ENCODE data around the gene LRRC47.
"Not testable (repeated sequence)": the region's sequence is repeated elsewhere in the genome, so short reads cannot be mapped to it uniquely, and the experiment has no call there.

LRRC47 gene

GRCh38 chr1:3814771-3815561 is 18.7 kb upstream of the LRRC47 start:
- no peak for DNase-seq

- no peak for DNase-seq
These were observed 17.8 kb upstream of the LRRC47 start for GRCh38 chr1:3814065-3814464.

- DNase-seq: no peak
These were observed 15.3 kb upstream of the LRRC47 start for GRCh38 chr1:3811595-3811911.

GRCh38 chr1:3810149-3810761 is 14.0 kb upstream of the LRRC47 start:
- DNase-seq: not testable (repeated sequence)

GRCh38 chr1:3809680-3810079 is 13.4 kb upstream of the LRRC47 start:
- DNase-seq: no peak

- DNase-seq: no peak
These were observed 11.5 kb upstream of the LRRC47 start for GRCh38 chr1:3807769-3808168.

GRCh38 chr1:3805038-3805437 is 8.7 kb upstream of the LRRC47 start:
- DNase-seq: no peak

GRCh38 chr1:3804627-3804944 is 8.3 kb upstream of the LRRC47 start:
- not testable (repeated sequence) for DNase-seq

GRCh38 chr1:3803905-3804626 is 7.8 kb upstream of the LRRC47 start:
- no peak for DNase-seq

GRCh38 chr1:3800795-3801194 is 4.5 kb upstream of the LRRC47 start:
- not testable (repeated sequence) for DNase-seq

GRCh38 chr1:3799976-3800685 is 3.8 kb upstream of the LRRC47 start:
- DNase-seq: peak; percentile 70

GRCh38 chr1:3795453-3796214 is 664 bp downstream of the LRRC47 start:
- DNase-seq: no peak

GRCh38 chr1:3790952-3791351 is 5.3 kb downstream of the LRRC47 start:
- no peak for DNase-seq

- no peak for DNase-seq
These were observed 5.8 kb downstream of the LRRC47 start for GRCh38 chr1:3790500-3790923.

GRCh38 chr1:3789421-3790300 is 6.6 kb downstream of the LRRC47 start:
- no peak for DNase-seq

- no peak for DNase-seq
These were observed 7.4 kb downstream of the LRRC47 start for GRCh38 chr1:3788756-3789420.

GRCh38 chr1:3787745-3788605 is 8.3 kb downstream of the LRRC47 start:
- no peak for DNase-seq

GRCh38 chr1:3787349-3787715 is 9.0 kb downstream of the LRRC47 start:
- DNase-seq: no peak

GRCh38 chr1:3786468-3787348 is 9.6 kb downstream of the LRRC47 start:
- no peak for DNase-seq

All from NCI-H524 treated with DMSO at 0.1 percent for 48 hours (cell line).